Endodermal cell (in vitro differentiated cells): ENCODE data around the gene DGKG. TPM values are rescaled to one million over a fixed set of nuclear protein-coding genes. Genes with fewer than 3 reads are reported as not detected.

Source experiments
- DNase-seq: peaks from one replicate; pipeline ENCODE4 v3.0.0-alpha.2; 2017
- H3K27ac ChIP-seq: 2 replicates; pipeline ENCODE4 v1.5.1; 2013; ENCODE audit warnings: mild to moderate bottlenecking, low read depth, low read length, moderate library complexity
- H3K27me3 ChIP-seq: 2 replicates; pipeline ENCODE4 v1.6.1; 2013; ENCODE audit warnings: mild to moderate bottlenecking, low read length, moderate library complexity; ENCODE audit not compliant: insufficient read depth, control insufficient read depth, poor library complexity, severe bottlenecking
- H3K36me3 ChIP-seq: 2 replicates; pipeline ENCODE4 v1.7.0; 2013; ENCODE audit warnings: mild to moderate bottlenecking, low read length, moderate library complexity; ENCODE audit not compliant: control insufficient read depth, insufficient read depth
- H3K4me1 ChIP-seq: one replicate; pipeline ENCODE4 v1.7.0; 2013; ENCODE audit warnings: low read length; ENCODE audit not compliant: control insufficient read depth, insufficient read depth
- H3K4me3 ChIP-seq: 2 replicates; pipeline ENCODE4 v1.5.1; 2013; ENCODE audit warnings: mild to moderate bottlenecking, low read length, moderate library complexity
- H3K9ac ChIP-seq: 2 replicates; pipeline ENCODE4 v1.6.1; 2013; ENCODE audit warnings: mild to moderate bottlenecking, low read length, moderate library complexity; ENCODE audit not compliant: poor library complexity, severe bottlenecking; ENCODE audit errors: extremely low read depth
- H3K9me3 ChIP-seq: 2 replicates; pipeline ENCODE4 v1.6.1; 2013; ENCODE audit warnings: mild to moderate bottlenecking, low read length, moderate library complexity; ENCODE audit not compliant: control insufficient read depth
- H3K27ac Mint-ChIP-seq: 2 replicates; pipeline ENCODE4 v1.8.0; 2020; ENCODE audit warnings: mixed read lengths
- H3K27me3 Mint-ChIP-seq: 2 replicates; pipeline ENCODE4 v1.8.0; 2021; ENCODE audit warnings: mild to moderate bottlenecking, mixed read lengths; ENCODE audit not compliant: insufficient read depth
- H3K36me3 Mint-ChIP-seq: 2 replicates; pipeline ENCODE4 v1.8.0; 2020; ENCODE audit warnings: low read depth, mixed read lengths
- H3K4me1 Mint-ChIP-seq: 2 replicates; pipeline ENCODE4 v1.8.0; 2020; ENCODE audit warnings: mixed read lengths
- H3K4me3 Mint-ChIP-seq: 2 replicates; pipeline ENCODE4 v1.8.0; 2020; ENCODE audit warnings: mild to moderate bottlenecking, moderate library complexity, mixed read lengths
- H3K9me3 Mint-ChIP-seq: 2 replicates; pipeline ENCODE4 v1.8.0; 2020; ENCODE audit warnings: mild to moderate bottlenecking, mixed read lengths
- CTCF ChIP-seq: fragments of 200-600 bp; sonication (generic); conservative IDR thresholded peaks from 2 replicates; pipeline ENCODE4 v1.5.0; 2021; ENCODE audit warnings: antibody characterized with exemption, mild to moderate bottlenecking
- WGBS, 2 experiments: methylation state at CpG; one replicate each; pipeline versions ENCODE4 v1.1.5 to v1.1.7; 2013; ENCODE audit warnings: missing lambda C conversion rate in 2 of 2, mixed read lengths in 1 of 2; ENCODE audit not compliant: insufficient coverage in 1 of 2, insufficient read length in 1 of 2; 5-methylcytosine and 5-hydroxymethylcytosine counted together
- total RNA-seq, 2 donors: library from RNA; stranded (reverse); fragmentation: NEBNext Ultra II Directional in 1 of 2; extraction: Animal tissue kit (Norgen Biotek cat#: 25700) in 1 of 2; gene quantifications; 2 replicates in 1 of 2; 3 replicates in 1 of 2; pipeline ENCODE4 v1.2.1, GENCODE V29; 2021

The DGKG gene
- total RNA-seq, 2 donors from 2014 or later: 0.86 to 1.8 TPM

GRCh38 chr3:186319945-186320344 is 42.1 kb downstream of the DGKG start:
- WGBS, 2 experiments: 96% methylated on average over 7 of the region's 7 CpGs
- Mint-ChIP-seq H3K36me3 (no peaks in the 10 kb centered on the region), H3K27ac (no peak overlapping the region)

GRCh38 chr3:186318135-186318534 is 43.9 kb downstream of the DGKG start:
- Histone ChIP-seq H3K27me3 (no peaks in the 10 kb centered on the region), H3K9ac (no peak overlapping the region), H3K4me1 (no peaks in the 10 kb centered on the region), H3K4me3 (no peak overlapping the region), H3K36me3 (no peaks in the 10 kb centered on the region), H3K27ac (no peak overlapping the region), H3K9me3 (no peaks in the 10 kb centered on the region)
- Mint-ChIP-seq H3K36me3 (no peaks in the 10 kb centered on the region), H3K9me3 (no peaks in the 10 kb centered on the region), H3K27ac (no peak overlapping the region), H3K27me3 (peaks cover 2% of the 10 kb centered on the region), H3K4me1 (peaks cover 3% of the 10 kb centered on the region), H3K4me3 (no peak overlapping the region)
- 69 to 91% methylated on average over 3 to 4 of the region's 4 CpGs for WGBS, 2 experiments
- DNase-seq: peak; percentile 51
- no peak for TF ChIP-seq CTCF

More at GRCh38 chr3:186319945-186320344, 42.1 kb downstream of the DGKG start:
- no peak for TF ChIP-seq CTCF
- peaks cover 2% of the 10 kb centered on the region for H3K27me3 Mint-ChIP-seq
- H3K4me3 ChIP-seq: no peak overlapping the region
- H3K4me1 ChIP-seq: no peaks in the 10 kb centered on the region
- no peaks in the 10 kb centered on the region for H3K9me3 ChIP-seq
- no peak overlapping the region for H3K9ac ChIP-seq
- H3K27ac ChIP-seq: no peak overlapping the region
- no peak overlapping the region for H3K4me3 Mint-ChIP-seq
- no peaks in the 10 kb centered on the region for H3K36me3 ChIP-seq
- no peaks in the 10 kb centered on the region for H3K9me3 Mint-ChIP-seq
- DNase-seq: no peak
- no peaks in the 10 kb centered on the region for H3K27me3 ChIP-seq
- H3K4me1 Mint-ChIP-seq: peaks cover 3% of the 10 kb centered on the region

GRCh38 chr3:186317478-186317877 is 44.6 kb downstream of the DGKG start:
- Mint-ChIP-seq H3K27ac (no peak overlapping the region), H3K9me3 (no peaks in the 10 kb centered on the region), H3K4me1 (peaks cover 3% of the 10 kb centered on the region), H3K27me3 (peaks cover 3% of the 10 kb centered on the region), H3K36me3 (no peaks in the 10 kb centered on the region), H3K4me3 (no peak overlapping the region)
- Histone ChIP-seq H3K4me3 (no peak overlapping the region), H3K9ac (no peak overlapping the region), H3K27ac (no peak overlapping the region), H3K27me3 (no peaks in the 10 kb centered on the region), H3K9me3 (no peaks in the 10 kb centered on the region), H3K4me1 (no peaks in the 10 kb centered on the region), H3K36me3 (no peaks in the 10 kb centered on the region)
- DNase-seq: no peak
- 90 to 96% methylated on average over 5 to 7 of the region's 7 CpGs for whole genome bisulfite sequencing, 2 experiments
- no peak for TF ChIP-seq CTCF
